ENCODE measurements around the gene CDR2. TPM values are rescaled to one million over a fixed set of nuclear protein-coding genes. Genes with fewer than 3 reads are reported as not detected.

Gene CDR2
- total and polyA plus RNA-seq, 2 of the 13 experiments (the other 11 are each of a cell fraction or from before 2014, with no cell fraction given): 59.0 to 78.9 TPM

DNA sequence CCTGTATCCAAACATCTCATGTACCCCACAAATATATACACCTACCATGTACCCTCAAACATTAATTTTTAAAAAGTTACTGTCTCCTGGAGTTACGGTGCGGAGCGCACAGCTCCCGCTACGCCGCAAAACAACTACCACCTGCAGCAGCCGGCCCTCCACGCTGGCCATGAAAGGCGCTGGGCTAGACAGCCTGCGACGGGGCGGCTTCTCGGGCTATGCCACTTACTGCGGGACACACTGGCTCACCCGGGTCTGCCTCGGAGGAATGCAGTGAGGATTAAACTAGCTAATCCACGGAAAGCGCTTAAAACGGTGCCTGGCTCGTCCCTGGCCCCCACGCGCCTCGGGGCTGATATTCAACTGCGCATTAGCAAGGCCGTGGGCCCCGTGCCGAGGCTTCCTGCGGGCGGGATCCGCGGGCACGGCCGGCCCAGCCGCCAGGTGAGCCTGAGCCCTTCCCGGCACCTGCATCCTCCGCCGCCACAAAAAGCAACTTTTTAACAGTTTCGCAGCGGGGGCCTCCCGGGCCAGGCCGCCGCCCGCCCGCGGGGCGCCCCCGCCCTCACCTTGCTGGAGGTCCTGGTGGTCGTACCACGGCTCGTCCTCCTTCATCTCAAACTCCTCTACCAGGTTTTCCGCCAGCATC, 633 bp downstream of the CDR2 start (continued):
- TF ChIP-seq, protein P1, sequence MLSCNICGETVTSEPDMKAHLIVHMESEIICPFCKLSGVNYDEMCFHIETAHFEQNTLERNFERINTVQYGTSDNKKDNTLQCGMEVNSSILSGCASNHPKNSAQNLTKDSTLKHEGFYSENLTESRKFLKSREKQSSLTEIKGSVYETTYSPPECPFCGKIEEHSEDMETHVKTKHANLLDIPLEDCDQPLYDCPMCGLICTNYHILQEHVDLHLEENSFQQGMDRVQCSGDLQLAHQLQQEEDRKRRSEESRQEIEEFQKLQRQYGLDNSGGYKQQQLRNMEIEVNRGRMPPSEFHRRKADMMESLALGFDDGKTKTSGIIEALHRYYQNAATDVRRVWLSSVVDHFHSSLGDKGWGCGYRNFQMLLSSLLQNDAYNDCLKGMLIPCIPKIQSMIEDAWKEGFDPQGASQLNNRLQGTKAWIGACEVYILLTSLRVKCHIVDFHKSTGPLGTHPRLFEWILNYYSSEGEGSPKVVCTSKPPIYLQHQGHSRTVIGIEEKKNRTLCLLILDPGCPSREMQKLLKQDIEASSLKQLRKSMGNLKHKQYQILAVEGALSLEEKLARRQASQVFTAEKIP (CRISPR knock-in tag; IDR thresholded peaks at IDR 0.05; ENCODE audit: borderline replicate concordance): peak; percentile 72; the same call in 1 of the 2 replicates
- TF ChIP-seq, protein P2, sequence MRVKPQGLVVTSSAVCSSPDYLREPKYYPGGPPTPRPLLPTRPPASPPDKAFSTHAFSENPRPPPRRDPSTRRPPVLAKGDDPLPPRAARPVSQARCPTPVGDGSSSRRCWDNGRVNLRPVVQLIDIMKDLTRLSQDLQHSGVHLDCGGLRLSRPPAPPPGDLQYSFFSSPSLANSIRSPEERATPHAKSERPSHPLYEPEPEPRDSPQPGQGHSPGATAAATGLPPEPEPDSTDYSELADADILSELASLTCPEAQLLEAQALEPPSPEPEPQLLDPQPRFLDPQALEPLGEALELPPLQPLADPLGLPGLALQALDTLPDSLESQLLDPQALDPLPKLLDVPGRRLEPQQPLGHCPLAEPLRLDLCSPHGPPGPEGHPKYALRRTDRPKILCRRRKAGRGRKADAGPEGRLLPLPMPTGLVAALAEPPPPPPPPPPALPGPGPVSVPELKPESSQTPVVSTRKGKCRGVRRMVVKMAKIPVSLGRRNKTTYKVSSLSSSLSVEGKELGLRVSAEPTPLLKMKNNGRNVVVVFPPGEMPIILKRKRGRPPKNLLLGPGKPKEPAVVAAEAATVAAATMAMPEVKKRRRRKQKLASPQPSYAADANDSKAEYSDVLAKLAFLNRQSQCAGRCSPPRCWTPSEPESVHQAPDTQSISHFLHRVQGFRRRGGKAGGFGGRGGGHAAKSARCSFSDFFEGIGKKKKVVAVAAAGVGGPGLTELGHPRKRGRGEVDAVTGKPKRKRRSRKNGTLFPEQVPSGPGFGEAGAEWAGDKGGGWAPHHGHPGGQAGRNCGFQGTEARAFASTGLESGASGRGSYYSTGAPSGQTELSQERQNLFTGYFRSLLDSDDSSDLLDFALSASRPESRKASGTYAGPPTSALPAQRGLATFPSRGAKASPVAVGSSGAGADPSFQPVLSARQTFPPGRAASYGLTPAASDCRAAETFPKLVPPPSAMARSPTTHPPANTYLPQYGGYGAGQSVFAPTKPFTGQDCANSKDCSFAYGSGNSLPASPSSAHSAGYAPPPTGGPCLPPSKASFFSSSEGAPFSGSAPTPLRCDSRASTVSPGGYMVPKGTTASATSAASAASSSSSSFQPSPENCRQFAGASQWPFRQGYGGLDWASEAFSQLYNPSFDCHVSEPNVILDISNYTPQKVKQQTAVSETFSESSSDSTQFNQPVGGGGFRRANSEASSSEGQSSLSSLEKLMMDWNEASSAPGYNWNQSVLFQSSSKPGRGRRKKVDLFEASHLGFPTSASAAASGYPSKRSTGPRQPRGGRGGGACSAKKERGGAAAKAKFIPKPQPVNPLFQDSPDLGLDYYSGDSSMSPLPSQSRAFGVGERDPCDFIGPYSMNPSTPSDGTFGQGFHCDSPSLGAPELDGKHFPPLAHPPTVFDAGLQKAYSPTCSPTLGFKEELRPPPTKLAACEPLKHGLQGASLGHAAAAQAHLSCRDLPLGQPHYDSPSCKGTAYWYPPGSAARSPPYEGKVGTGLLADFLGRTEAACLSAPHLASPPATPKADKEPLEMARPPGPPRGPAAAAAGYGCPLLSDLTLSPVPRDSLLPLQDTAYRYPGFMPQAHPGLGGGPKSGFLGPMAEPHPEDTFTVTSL (CRISPR knock-in tag; IDR thresholded peaks at IDR 0.05; ENCODE audit: borderline replicate concordance): 0 out of 2 replicates have a peak, but pooled peaks have one; percentile 21
- TF ChIP-seq, protein P3, sequence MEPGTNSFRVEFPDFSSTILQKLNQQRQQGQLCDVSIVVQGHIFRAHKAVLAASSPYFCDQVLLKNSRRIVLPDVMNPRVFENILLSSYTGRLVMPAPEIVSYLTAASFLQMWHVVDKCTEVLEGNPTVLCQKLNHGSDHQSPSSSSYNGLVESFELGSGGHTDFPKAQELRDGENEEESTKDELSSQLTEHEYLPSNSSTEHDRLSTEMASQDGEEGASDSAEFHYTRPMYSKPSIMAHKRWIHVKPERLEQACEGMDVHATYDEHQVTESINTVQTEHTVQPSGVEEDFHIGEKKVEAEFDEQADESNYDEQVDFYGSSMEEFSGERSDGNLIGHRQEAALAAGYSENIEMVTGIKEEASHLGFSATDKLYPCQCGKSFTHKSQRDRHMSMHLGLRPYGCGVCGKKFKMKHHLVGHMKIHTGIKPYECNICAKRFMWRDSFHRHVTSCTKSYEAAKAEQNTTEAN (CRISPR knock-in tag; conservative IDR thresholded peaks at IDR 0.05): peak; percentile 45
- TF ChIP-seq SMAD1 (CRISPR knock-in tag; IDR thresholded peaks at IDR 0.05; ENCODE audit: borderline replicate concordance, low read depth): no peak; the same call in 1 of the 2 replicates
- no peak; the same call in 1 of the 2 replicates for TF ChIP-seq ZNF569 (CRISPR knock-in tag; IDR thresholded peaks at IDR 0.05; ENCODE audit: borderline replicate concordance)
- TF ChIP-seq ZNF264 (CRISPR knock-in tag; IDR thresholded peaks at IDR 0.05): peak; percentile 66; the same call in 1 of the 2 replicates
- no peak for TF ChIP-seq PHB2 (IDR thresholded peaks at IDR 0.05; ENCODE audit: partially characterized antibody)
- no peak for TF ChIP-seq ZNF33A (CRISPR knock-in tag; IDR thresholded peaks at IDR 0.05; ENCODE audit: borderline replicate concordance)
- TF ChIP-seq REXO4 (CRISPR knock-in tag; IDR thresholded peaks at IDR 0.05; ENCODE audit: borderline replicate concordance): no peak
- TF ChIP-seq ZNF282 (IDR thresholded peaks at IDR 0.05; ENCODE audit: partially characterized antibody): no peak
- no peak for TF ChIP-seq ZNF432 (CRISPR knock-in tag; IDR thresholded peaks at IDR 0.05; ENCODE audit: borderline replicate concordance)
- no peak for TF ChIP-seq PHF20 (CRISPR knock-in tag; IDR thresholded peaks at IDR 0.05)
- TF ChIP-seq, protein P4, sequence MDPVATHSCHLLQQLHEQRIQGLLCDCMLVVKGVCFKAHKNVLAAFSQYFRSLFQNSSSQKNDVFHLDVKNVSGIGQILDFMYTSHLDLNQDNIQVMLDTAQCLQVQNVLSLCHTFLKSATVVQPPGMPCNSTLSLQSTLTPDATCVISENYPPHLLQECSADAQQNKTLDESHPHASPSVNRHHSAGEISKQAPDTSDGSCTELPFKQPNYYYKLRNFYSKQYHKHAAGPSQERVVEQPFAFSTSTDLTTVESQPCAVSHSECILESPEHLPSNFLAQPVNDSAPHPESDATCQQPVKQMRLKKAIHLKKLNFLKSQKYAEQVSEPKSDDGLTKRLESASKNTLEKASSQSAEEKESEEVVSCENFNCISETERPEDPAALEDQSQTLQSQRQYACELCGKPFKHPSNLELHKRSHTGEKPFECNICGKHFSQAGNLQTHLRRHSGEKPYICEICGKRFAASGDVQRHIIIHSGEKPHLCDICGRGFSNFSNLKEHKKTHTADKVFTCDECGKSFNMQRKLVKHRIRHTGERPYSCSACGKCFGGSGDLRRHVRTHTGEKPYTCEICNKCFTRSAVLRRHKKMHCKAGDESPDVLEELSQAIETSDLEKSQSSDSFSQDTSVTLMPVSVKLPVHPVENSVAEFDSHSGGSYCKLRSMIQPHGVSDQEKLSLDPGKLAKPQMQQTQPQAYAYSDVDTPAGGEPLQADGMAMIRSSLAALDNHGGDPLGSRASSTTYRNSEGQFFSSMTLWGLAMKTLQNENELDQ (CRISPR knock-in tag; IDR thresholded peaks at IDR 0.05; ENCODE audit: borderline replicate concordance): no peak
- TF ChIP-seq GABPB1 (CRISPR knock-in tag; IDR thresholded peaks at IDR 0.05): 0 out of 2 replicates have a peak, but pooled peaks have one; percentile 43
- no peak for TF ChIP-seq ZSCAN12 (CRISPR knock-in tag; IDR thresholded peaks at IDR 0.05)
- TF ChIP-seq ZIK1 (CRISPR knock-in tag; IDR thresholded peaks at IDR 0.05; ENCODE audit: borderline replicate concordance, low read depth): no peak
- TF ChIP-seq ZNF709 (CRISPR knock-in tag; IDR thresholded peaks at IDR 0.05): peak; percentile 88

Data from HepG2 (cell line).